SK-N-SH (cell line): Measurements from ENCODE around the gene HEPN1.

Experiments
- ELF1 ChIP-seq: IDR thresholded peaks from 2 replicates; pipeline ENCODE4 v1.4.0; 2012
- EP300 ChIP-seq, 2 experiments: IDR thresholded peaks; 2 replicates each; pipeline versions ENCODE4 v1.4.0 to v1.6.1; 2012; ENCODE audit warnings: borderline replicate concordance in 1 of 2, low read depth in 1 of 2, low read length in 1 of 2
- FOSL2 ChIP-seq: IDR thresholded peaks from 2 replicates; pipeline ENCODE4 v1.4.0; 2012; ENCODE audit warnings: low read depth, mild to moderate bottlenecking, moderate library complexity, borderline replicate concordance
- GATA2 ChIP-seq: sonication (generic); formaldehyde crosslinking; IDR thresholded peaks from 2 replicates; pipeline ENCODE4 v1.5.0; 2020; ENCODE audit warnings: mild to moderate bottlenecking, missing genetic modification reagents
- NFIC ChIP-seq: IDR thresholded peaks from 2 replicates; pipeline ENCODE4 v1.4.0; 2012; ENCODE audit warnings: borderline replicate concordance
- RCOR1 ChIP-seq: fragments of 150-350 bp; IDR thresholded peaks from 2 replicates; pipeline ENCODE4 v1.6.1; 2017; ENCODE audit warnings: antibody characterized with exemption, low read length
- SIN3A ChIP-seq: IDR thresholded peaks from 2 replicates; pipeline ENCODE4 v1.6.1; 2012; ENCODE audit warnings: low read depth, mild to moderate bottlenecking, low read length, moderate library complexity, borderline replicate concordance
- TEAD4 ChIP-seq: IDR thresholded peaks from 2 replicates; pipeline ENCODE4 v1.4.0; 2012; ENCODE audit warnings: mild to moderate bottlenecking, borderline replicate concordance; ENCODE audit not compliant: insufficient read depth
- TF ChIP-seq, protein P1 (sequence below): fragments of 200-600 bp; sonication (generic); IDR thresholded peaks from 2 replicates; pipeline ENCODE4 v1.6.1; 2017; ENCODE audit warnings: antibody characterized with exemption, mild to moderate bottlenecking, moderate library complexity
- TF ChIP-seq, protein P2 (sequence below): IDR thresholded peaks from 2 replicates; pipeline ENCODE4 v1.4.0; 2012; ENCODE audit warnings: low read depth, borderline replicate concordance
- TF ChIP-seq, protein P3 (sequence below): IDR thresholded peaks from 2 replicates; pipeline ENCODE4 v1.4.0; 2012; ENCODE audit warnings: low read depth, borderline replicate concordance
- TF ChIP-seq, protein P4 (sequence below): IDR thresholded peaks from 2 replicates; pipeline ENCODE4 v1.6.1; 2012; ENCODE audit warnings: mild to moderate bottlenecking, low read depth, low read length, moderate library complexity

DNA sequence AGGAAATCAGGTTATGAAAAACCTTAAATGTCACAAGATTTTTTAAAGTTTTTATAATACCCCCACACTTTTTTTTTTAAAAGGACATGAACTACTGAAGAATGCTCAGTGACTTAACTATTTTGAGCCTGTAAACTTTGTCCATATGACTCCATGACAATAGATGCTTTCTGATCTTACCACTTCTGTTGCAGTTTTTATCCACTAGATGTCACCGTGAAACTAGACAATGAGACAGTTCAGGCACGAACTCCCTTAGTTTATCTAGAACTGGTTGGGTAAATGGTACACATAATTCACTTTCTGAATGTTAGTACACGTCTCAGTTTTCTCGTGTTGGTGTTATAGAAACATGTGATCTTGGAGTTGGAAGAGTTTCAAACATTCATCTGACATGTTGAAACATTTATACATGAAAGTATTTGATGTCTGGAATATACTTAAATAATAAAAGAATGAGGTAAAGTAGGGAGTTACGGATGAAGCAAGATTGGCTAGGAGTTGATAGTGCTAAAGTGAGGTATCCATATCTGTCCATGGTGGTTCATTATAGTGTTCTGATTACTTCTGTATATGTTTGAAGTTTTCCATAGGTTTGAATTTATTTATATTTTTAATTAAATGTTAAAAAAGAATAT is 43.0 kb downstream of the HEPN1 start:
- TF ChIP-seq RCOR1 (0 out of 2 replicates have a peak, but pooled peaks have one; percentile 30), ELF1 (no peak), TEAD4 (no peak), NFIC (no peak), SIN3A (no peak), GATA2 (CRISPR knock-in tag) (no peak), FOSL2 (no peak), EP300 (IDR thresholded peaks at IDR 0.05; ENCODE audit: borderline replicate concordance in 1 of 2, low read depth in 1 of 2, low read length in 1 of 2) (no peak)
- TF ChIP-seq, protein P1, sequence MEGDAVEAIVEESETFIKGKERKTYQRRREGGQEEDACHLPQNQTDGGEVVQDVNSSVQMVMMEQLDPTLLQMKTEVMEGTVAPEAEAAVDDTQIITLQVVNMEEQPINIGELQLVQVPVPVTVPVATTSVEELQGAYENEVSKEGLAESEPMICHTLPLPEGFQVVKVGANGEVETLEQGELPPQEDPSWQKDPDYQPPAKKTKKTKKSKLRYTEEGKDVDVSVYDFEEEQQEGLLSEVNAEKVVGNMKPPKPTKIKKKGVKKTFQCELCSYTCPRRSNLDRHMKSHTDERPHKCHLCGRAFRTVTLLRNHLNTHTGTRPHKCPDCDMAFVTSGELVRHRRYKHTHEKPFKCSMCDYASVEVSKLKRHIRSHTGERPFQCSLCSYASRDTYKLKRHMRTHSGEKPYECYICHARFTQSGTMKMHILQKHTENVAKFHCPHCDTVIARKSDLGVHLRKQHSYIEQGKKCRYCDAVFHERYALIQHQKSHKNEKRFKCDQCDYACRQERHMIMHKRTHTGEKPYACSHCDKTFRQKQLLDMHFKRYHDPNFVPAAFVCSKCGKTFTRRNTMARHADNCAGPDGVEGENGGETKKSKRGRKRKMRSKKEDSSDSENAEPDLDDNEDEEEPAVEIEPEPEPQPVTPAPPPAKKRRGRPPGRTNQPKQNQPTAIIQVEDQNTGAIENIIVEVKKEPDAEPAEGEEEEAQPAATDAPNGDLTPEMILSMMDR: peak; percentile 84
- TF ChIP-seq, protein P2, sequence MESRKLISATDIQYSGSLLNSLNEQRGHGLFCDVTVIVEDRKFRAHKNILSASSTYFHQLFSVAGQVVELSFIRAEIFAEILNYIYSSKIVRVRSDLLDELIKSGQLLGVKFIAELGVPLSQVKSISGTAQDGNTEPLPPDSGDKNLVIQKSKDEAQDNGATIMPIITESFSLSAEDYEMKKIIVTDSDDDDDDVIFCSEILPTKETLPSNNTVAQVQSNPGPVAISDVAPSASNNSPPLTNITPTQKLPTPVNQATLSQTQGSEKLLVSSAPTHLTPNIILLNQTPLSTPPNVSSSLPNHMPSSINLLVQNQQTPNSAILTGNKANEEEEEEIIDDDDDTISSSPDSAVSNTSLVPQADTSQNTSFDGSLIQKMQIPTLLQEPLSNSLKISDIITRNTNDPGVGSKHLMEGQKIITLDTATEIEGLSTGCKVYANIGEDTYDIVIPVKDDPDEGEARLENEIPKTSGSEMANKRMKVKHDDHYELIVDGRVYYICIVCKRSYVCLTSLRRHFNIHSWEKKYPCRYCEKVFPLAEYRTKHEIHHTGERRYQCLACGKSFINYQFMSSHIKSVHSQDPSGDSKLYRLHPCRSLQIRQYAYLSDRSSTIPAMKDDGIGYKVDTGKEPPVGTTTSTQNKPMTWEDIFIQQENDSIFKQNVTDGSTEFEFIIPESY: no peak
- TF ChIP-seq, protein P3, sequence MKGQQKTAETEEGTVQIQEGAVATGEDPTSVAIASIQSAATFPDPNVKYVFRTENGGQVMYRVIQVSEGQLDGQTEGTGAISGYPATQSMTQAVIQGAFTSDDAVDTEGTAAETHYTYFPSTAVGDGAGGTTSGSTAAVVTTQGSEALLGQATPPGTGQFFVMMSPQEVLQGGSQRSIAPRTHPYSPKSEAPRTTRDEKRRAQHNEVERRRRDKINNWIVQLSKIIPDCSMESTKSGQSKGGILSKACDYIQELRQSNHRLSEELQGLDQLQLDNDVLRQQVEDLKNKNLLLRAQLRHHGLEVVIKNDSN: no peak
- TF ChIP-seq, protein P4, sequence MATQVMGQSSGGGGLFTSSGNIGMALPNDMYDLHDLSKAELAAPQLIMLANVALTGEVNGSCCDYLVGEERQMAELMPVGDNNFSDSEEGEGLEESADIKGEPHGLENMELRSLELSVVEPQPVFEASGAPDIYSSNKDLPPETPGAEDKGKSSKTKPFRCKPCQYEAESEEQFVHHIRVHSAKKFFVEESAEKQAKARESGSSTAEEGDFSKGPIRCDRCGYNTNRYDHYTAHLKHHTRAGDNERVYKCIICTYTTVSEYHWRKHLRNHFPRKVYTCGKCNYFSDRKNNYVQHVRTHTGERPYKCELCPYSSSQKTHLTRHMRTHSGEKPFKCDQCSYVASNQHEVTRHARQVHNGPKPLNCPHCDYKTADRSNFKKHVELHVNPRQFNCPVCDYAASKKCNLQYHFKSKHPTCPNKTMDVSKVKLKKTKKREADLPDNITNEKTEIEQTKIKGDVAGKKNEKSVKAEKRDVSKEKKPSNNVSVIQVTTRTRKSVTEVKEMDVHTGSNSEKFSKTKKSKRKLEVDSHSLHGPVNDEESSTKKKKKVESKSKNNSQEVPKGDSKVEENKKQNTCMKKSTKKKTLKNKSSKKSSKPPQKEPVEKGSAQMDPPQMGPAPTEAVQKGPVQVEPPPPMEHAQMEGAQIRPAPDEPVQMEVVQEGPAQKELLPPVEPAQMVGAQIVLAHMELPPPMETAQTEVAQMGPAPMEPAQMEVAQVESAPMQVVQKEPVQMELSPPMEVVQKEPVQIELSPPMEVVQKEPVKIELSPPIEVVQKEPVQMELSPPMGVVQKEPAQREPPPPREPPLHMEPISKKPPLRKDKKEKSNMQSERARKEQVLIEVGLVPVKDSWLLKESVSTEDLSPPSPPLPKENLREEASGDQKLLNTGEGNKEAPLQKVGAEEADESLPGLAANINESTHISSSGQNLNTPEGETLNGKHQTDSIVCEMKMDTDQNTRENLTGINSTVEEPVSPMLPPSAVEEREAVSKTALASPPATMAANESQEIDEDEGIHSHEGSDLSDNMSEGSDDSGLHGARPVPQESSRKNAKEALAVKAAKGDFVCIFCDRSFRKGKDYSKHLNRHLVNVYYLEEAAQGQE: no peak
